Naive thymus-derived CD4-positive, alpha-beta T cell (primary cell): Measurements from ENCODE around the gene TTC39C. TPM values are rescaled to one million over a fixed set of nuclear protein-coding genes. Genes with fewer than 3 reads are reported as not detected.
A peak's percentile ranks its signal among the peaks of the same experiment; 100 is the strongest.
"Not testable (repeated sequence)": the region's sequence is repeated elsewhere in the genome, so short reads cannot be mapped to it uniquely, and the experiment has no call there.

Experiments used
- ATAC-seq: fragments of 150-1000 bp; cut with Tn5 transposase; 2 replicates; pipeline ENCODE4 v1.10.0; 2021; ENCODE audit warnings: mild to moderate bottlenecking, moderate library complexity
- CTCF ChIA-PET: fragments of 350-600 bp; sonication (Branson Sonifier 250); formaldehyde crosslinking; loops from one replicate; lab custom pipeline; 2021; ENCODE audit warnings: antibody characterized with exemption; lab: Charles Lee
- POLR2A ChIA-PET: fragments of 350-600 bp; sonication (Branson Sonifier 250); formaldehyde crosslinking; loops from one replicate; lab custom pipeline; 2021; ENCODE audit warnings: antibody characterized with exemption, inconsistent platforms; lab: Charles Lee
- DNase-seq, 9 donors: peaks; one replicate each; pipeline versions ENCODE4 v3.0.0 to v3.0.0-alpha.2; 2020 to 2022; ENCODE audit warnings: mixed read lengths in 1 of 9
- H3K27ac ChIP-seq: one replicate; pipeline ENCODE4 v1.7.0; 2013; ENCODE audit warnings: mild to moderate bottlenecking, low read depth, low read length, moderate library complexity
- H3K27me3 ChIP-seq, 2 donors: one replicate each; pipeline ENCODE4 v1.7.0; 2013; ENCODE audit warnings: low read length in 2 of 2, mild to moderate bottlenecking in 2 of 2, moderate library complexity in 2 of 2; ENCODE audit not compliant: control insufficient read depth in 2 of 2, insufficient read depth in 2 of 2
- H3K36me3 ChIP-seq, 3 experiments: 1 replicate in 2 of 3; 2 replicates in 1 of 3; pipeline ENCODE4 v1.7.0; 2013; ENCODE audit warnings: low read length in 3 of 3, mild to moderate bottlenecking in 3 of 3, moderate library complexity in 1 of 3; ENCODE audit not compliant: insufficient read depth in 3 of 3, control insufficient read depth in 2 of 3
- H3K4me1 ChIP-seq, 2 donors: one replicate each; pipeline ENCODE4 v1.7.0; 2013; ENCODE audit warnings: low read length in 2 of 2, mild to moderate bottlenecking in 2 of 2, moderate library complexity in 1 of 2; ENCODE audit not compliant: control insufficient read depth in 2 of 2, insufficient read depth in 2 of 2
- H3K4me3 ChIP-seq: 2 replicates; pipeline ENCODE4 v1.7.0; 2013; ENCODE audit warnings: mild to moderate bottlenecking, low read length
- H3K9me3 ChIP-seq, 3 experiments: 1 replicate in 2 of 3; 2 replicates in 1 of 3; pipeline ENCODE4 v1.7.0; 2013; ENCODE audit warnings: low read length in 3 of 3; ENCODE audit not compliant: control insufficient read depth in 2 of 3
- H3K27ac Mint-ChIP-seq, 9 donors: one replicate each; pipeline ENCODE4 v1.8.0; 2020 to 2022; ENCODE audit warnings: mixed read lengths in 9 of 9, mild to moderate bottlenecking in 8 of 9, moderate library complexity in 5 of 9, inconsistent platforms in 2 of 9
- H3K27me3 Mint-ChIP-seq, 5 donors: one replicate each; pipeline ENCODE4 v1.8.0; 2021 to 2022; ENCODE audit warnings: mixed read lengths in 5 of 5, mild to moderate bottlenecking in 1 of 5
- H3K36me3 Mint-ChIP-seq, 5 donors: one replicate each; pipeline ENCODE4 v1.8.0; 2020 to 2022; ENCODE audit warnings: mixed read lengths in 5 of 5, mild to moderate bottlenecking in 3 of 5, inconsistent platforms in 1 of 5
- H3K4me1 Mint-ChIP-seq, 7 donors: one replicate each; pipeline ENCODE4 v1.8.0; 2020 to 2022; ENCODE audit warnings: mixed read lengths in 7 of 7, mild to moderate bottlenecking in 3 of 7, inconsistent platforms in 1 of 7
- H3K4me3 Mint-ChIP-seq, 10 donors: one replicate each; pipeline ENCODE4 v1.8.0; 2020 to 2022; ENCODE audit warnings: mild to moderate bottlenecking in 10 of 10, mixed read lengths in 10 of 10, moderate library complexity in 6 of 10, inconsistent platforms in 2 of 10
- H3K9me3 Mint-ChIP-seq, 11 donors: one replicate each; pipeline ENCODE4 v1.8.0; 2020 to 2022; ENCODE audit warnings: mixed read lengths in 11 of 11, mild to moderate bottlenecking in 4 of 11, inconsistent platforms in 1 of 11, moderate library complexity in 1 of 11
- intact Hi-C, 2 donors: fragments of 100-400 bp; cut with micrococcal nuclease; formaldehyde crosslinking; loops; one replicate each; pipeline ENCODE4 v1.15.1; 2023
- polyA plus RNA-seq, 2 donors: library from polyadenylated mRNA; unstranded; fragments of 300-500 nt; fragmentation: Illumina TruSeq; gene quantifications; one replicate each; pipeline ENCODE4 v1.2.3, GENCODE V29; 2021
- total RNA-seq, 6 experiments: library from RNA in 5 of 6; stranded (reverse) in 5 of 6; gene quantifications; 1 replicate in 5 of 6; 2 replicates in 1 of 6; pipeline ENCODE4 v1.2.3 and lab custom pipeline; 2021 to 2026

The TTC39C gene
- total and polyA plus RNA-seq, 7 experiments from 2014 or later = 51.4 to 98.8 (median 87.7) TPM

DNA sequence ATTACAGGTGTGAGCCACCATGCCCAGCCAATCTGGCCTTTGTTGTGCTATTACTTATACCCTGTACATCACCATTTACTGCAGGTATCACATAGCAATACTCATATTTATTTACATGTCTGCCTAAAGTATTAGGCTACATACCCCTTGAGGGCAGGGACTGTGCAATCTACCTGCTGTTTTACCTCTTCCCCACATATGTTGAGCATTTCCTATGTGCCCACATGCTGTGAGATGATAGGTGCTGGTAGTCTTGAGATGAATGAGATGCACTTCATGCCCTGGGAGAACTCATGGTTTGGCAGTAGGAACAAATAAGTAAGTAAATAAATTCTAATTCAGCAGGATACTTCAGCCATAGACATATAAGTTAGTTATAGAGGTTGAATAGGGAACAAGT is 59.2 kb downstream of the TTC39C start:
- peaks cover 0 to 26% (median 15%) of the 10 kb centered on the region in 3 experiments for H3K36me3 ChIP-seq

DNA sequence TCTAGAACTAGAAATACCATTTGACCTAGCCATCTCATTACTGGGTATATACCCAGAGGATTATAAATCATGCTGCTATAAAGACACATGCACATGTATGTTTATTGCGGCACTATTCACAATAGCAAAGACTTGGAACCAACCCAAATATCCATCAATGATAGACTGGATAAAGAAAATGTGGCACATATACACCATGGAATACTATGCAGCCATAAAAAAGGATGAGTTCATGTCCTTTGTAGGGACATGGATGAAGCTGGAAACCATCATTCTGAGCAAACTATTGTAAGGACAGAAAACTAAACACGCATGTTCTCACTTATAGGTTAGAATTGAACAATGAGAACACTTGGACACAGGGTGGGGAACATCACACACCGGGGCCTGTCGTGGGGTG is 60.2 kb downstream of the TTC39C start:
- H3K27me3 Mint-ChIP-seq, DNase-seq, POLR2A ChIA-PET, H3K9me3 Mint-ChIP-seq, H3K27ac ChIP-seq, H3K9me3 ChIP-seq, CTCF ChIA-PET, ATAC-seq, H3K4me3 Mint-ChIP-seq, H3K4me3 ChIP-seq, H3K27me3 ChIP-seq: not testable (repeated sequence)
- Mint-ChIP-seq H3K4me1 (peaks cover 22 to 59% (median 47%) of the 10 kb centered on the region in 7 donors), H3K36me3 (peaks cover 20 to 60% (median 36%) of the 10 kb centered on the region in 5 donors), H3K27ac (peak overlapping the region in 1 of 9 donors; percentile 86)
- Histone ChIP-seq H3K36me3 (peaks cover 0 to 26% (median 7%) of the 10 kb centered on the region in 3 experiments), H3K4me1 (peaks cover 5 to 12% of the 10 kb centered on the region in 2 donors)
- intact Hi-C loops = loop anchor here (5.0 kb wide), 3 partner anchors 43 to 1142 kb away; partner anchors contain the start of gene RBBP8 (in 1 of the 2)

More for the DNA sequence above, 59.2 kb downstream of the TTC39C start:
- H3K4me3 Mint-ChIP-seq = no peak overlapping the region
- H3K27me3 Mint-ChIP-seq = no peaks in the 10 kb centered on the region
- CTCF ChIA-PET = no interaction called here
- peaks cover 20 to 59% (median 36%) of the 10 kb centered on the region in 5 donors for H3K36me3 Mint-ChIP-seq
- H3K9me3 Mint-ChIP-seq = peaks cover 0 to 6% (median 0%) of the 10 kb centered on the region in 11 donors
- DNase-seq (no peak), ATAC-seq (no peak)
- intact Hi-C loops = loop anchor here in 1 of 2 donors (5.0 kb wide), 1 partner anchor 56 kb away; no protein-coding TSS in a partner anchor
- Histone ChIP-seq H3K27ac (no peak overlapping the region), H3K4me1 (peaks cover 5 to 19% of the 10 kb centered on the region in 2 donors), H3K27me3 (no peaks in the 10 kb centered on the region), H3K9me3 (no peaks in the 10 kb centered on the region), H3K4me3 (no peak overlapping the region)
- peak overlapping the region in 3 of 9 donors; percentile 44 to 67 (median 62) for H3K27ac Mint-ChIP-seq
- H3K4me1 Mint-ChIP-seq = peaks cover 22 to 66% (median 50%) of the 10 kb centered on the region in 7 donors
- POLR2A ChIA-PET = no interaction called here

GRCh38 chr18:24075767-24076597 is 61.4 kb downstream of the TTC39C start:
- Mint-ChIP-seq H3K4me1 (peaks cover 24 to 65% (median 53%) of the 10 kb centered on the region in 7 donors), H3K9me3 (peaks cover 0 to 6% (median 0%) of the 10 kb centered on the region in 11 donors), H3K36me3 (peaks cover 16 to 61% (median 39%) of the 10 kb centered on the region in 5 donors), H3K4me3 (peak overlapping the region in 8 of 10 donors; percentile 1 to 57 (median 37)), H3K27me3 (no peaks in the 10 kb centered on the region), H3K27ac (peak overlapping the region; percentile 52 to 90 (median 73))
- Histone ChIP-seq H3K4me1 (peaks cover 7 to 18% of the 10 kb centered on the region in 2 donors), H3K27ac (no peak overlapping the region), H3K4me3 (no peak overlapping the region), H3K27me3 (no peaks in the 10 kb centered on the region), H3K9me3 (no peaks in the 10 kb centered on the region), H3K36me3 (peaks cover 5 to 31% (median 15%) of the 10 kb centered on the region in 3 experiments)
- CTCF ChIA-PET = interaction anchor here (1.0 kb wide), 1 partner anchor 158 kb away, joined by 3 read pairs; no protein-coding TSS in a partner anchor
- intact Hi-C loops = loop anchor here in 1 of 2 donors (1.0 to 5.0 kb wide), 5 partner anchors 41 to 1144 kb away; partner anchors contain the start of genes RBBP8 and TTC39C
- ATAC-seq (peak; percentile 83), DNase-seq (peak in 6 of 9 donors; percentile 12 to 78 (median 20))
- POLR2A ChIA-PET = interaction anchor here (1.0 kb wide), 1 partner anchor 20 kb away, joined by 3 read pairs; no protein-coding TSS in a partner anchor

DNA sequence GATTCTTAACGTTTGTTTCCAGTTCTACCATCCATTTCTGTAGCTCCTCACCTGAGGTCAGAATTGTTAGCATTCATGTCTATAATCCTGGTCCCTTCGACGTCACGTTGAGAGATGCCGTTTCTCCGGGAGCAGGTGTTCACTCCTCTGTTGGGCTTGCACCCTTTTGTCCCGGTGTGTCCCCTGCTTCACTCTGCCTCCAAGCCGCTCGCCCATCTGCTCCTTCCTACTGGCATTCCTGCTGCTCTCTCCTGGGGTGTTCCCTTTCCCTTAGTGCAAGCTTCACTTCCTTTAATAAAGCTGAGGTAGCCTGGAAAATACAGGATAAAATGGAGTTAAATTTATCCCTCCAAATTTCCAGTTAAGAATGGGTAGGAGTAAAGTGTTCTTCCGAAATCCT is 62.4 kb downstream of the TTC39C start:
- ATAC-seq (no peak), DNase-seq (no peak)
- no peak overlapping the region for H3K27ac ChIP-seq
- peaks cover 6 to 32% (median 17%) of the 10 kb centered on the region in 3 experiments for H3K36me3 ChIP-seq
- no peak overlapping the region for H3K4me3 ChIP-seq
- no peaks in the 10 kb centered on the region for H3K9me3 ChIP-seq
- Mint-ChIP-seq H3K9me3 (peaks cover 0 to 6% (median 0%) of the 10 kb centered on the region in 11 donors), H3K4me3 (no peak overlapping the region), H3K27ac (peak overlapping the region in 6 of 9 donors; percentile 16 to 86 (median 54)), H3K4me1 (peaks cover 22 to 72% (median 55%) of the 10 kb centered on the region in 7 donors), H3K36me3 (peaks cover 16 to 56% (median 39%) of the 10 kb centered on the region in 5 donors), H3K27me3 (no peaks in the 10 kb centered on the region)
- ChIA-PET POLR2A (interaction anchor here (1.0 kb wide), 1 partner anchor 21 kb away, joined by 3 read pairs; no protein-coding TSS in a partner anchor), CTCF (interaction anchor here (1.0 kb wide), 1 partner anchor 159 kb away, joined by 3 read pairs; no protein-coding TSS in a partner anchor)
- H3K27me3 ChIP-seq = no peaks in the 10 kb centered on the region
- intact Hi-C loops = loop anchor here in 1 of 2 donors (1.0 to 5.0 kb wide), 5 partner anchors 40 to 1145 kb away; partner anchors contain the start of genes RBBP8 and TTC39C
- peaks cover 7 to 19% of the 10 kb centered on the region in 2 donors for H3K4me1 ChIP-seq

DNA sequence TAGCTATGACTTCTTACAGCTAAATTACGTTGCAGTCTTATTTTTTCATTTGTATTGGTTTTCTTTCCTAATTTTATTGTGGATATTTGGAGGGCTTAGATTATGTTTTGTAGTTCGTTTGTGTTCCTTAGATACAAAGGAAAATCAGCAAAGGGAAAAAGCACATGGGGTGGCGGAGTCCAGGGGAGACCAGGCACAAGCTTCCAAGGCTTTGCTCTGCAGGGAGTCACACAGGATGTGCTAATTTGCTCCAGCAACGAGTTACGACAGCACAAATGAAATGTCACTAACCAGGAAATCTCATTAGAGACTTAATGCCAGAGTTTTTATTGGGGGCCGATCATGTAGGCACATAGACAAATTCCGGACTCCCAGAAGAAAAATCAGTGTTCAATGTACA is 63.8 kb downstream of the TTC39C start:
- peaks cover 0 to 6% (median 0%) of the 10 kb centered on the region in 11 donors for H3K9me3 Mint-ChIP-seq
- H3K36me3 Mint-ChIP-seq = peaks cover 15 to 57% (median 44%) of the 10 kb centered on the region in 5 donors
- Histone ChIP-seq H3K4me1 (peaks cover 7 to 19% of the 10 kb centered on the region in 2 donors), H3K27me3 (no peaks in the 10 kb centered on the region), H3K27ac (no peak overlapping the region), H3K4me3 (no peak overlapping the region), H3K36me3 (peaks cover 6 to 28% (median 14%) of the 10 kb centered on the region in 3 experiments), H3K9me3 (no peaks in the 10 kb centered on the region)
- peak overlapping the region in 5 of 9 donors; percentile 46 to 86 (median 57) for H3K27ac Mint-ChIP-seq
- ChIA-PET POLR2A (no interaction called here), CTCF (no interaction called here)
- no peak overlapping the region for H3K4me3 Mint-ChIP-seq
- intact Hi-C loops = loop anchor here in 1 of 2 donors (5.0 kb wide), 2 partner anchors 39 to 1146 kb away; partner anchors contain the start of gene RBBP8
- ATAC-seq = no peak
- DNase-seq = no peak
- H3K4me1 Mint-ChIP-seq = peaks cover 22 to 73% (median 58%) of the 10 kb centered on the region in 7 donors
- H3K27me3 Mint-ChIP-seq = no peaks in the 10 kb centered on the region

DNA sequence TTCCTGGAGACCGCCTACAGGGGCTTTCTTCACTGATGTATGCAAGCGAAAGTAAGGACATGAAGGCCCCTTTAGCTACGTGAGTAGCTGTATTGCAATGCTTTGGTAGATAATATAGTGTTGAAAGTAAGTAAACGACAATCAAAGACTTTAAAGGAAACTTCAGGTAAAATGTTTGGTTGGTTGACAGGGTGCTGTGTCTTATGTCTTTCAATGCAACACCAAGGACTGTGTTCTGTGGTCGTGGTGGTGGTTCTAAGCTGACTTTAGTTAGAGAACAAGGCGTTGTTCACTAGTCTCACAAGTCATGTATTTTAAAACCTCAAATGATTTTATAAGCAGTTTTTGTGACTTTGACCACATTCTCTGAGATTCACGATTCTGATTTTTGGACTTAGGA is 66.3 kb downstream of the TTC39C start:
- peaks cover 6 to 31% (median 24%) of the 10 kb centered on the region in 3 experiments for H3K36me3 ChIP-seq
- Mint-ChIP-seq H3K27me3 (no peaks in the 10 kb centered on the region), H3K27ac (peak overlapping the region; percentile 3 to 77 (median 55)), H3K36me3 (peaks cover 4 to 57% (median 36%) of the 10 kb centered on the region in 5 donors), H3K4me1 (peaks cover 15 to 68% (median 52%) of the 10 kb centered on the region in 7 donors), H3K4me3 (peak overlapping the region in 4 of 10 donors; percentile 14 to 24 (median 20)), H3K9me3 (no peaks in the 10 kb centered on the region)
- H3K27me3 ChIP-seq = no peaks in the 10 kb centered on the region
- ATAC-seq (peak; percentile 63), DNase-seq (peak in 6 of 9 donors; percentile 11 to 48 (median 28))
- no peak overlapping the region for H3K4me3 ChIP-seq
- H3K9me3 ChIP-seq = no peaks in the 10 kb centered on the region
- ChIA-PET POLR2A (interaction anchor here (0.8 to 1.3 kb wide), 3 partner anchors 9 to 65 kb away, joined by 3 to 4 read pairs (median 3); no protein-coding TSS in a partner anchor), CTCF (interaction anchor here (0.6 to 0.9 kb wide), 2 partner anchors 71 to 227 kb away, joined by 3 read pairs; no protein-coding TSS in a partner anchor)
- no peak overlapping the region for H3K27ac ChIP-seq
- H3K4me1 ChIP-seq = peaks cover 7 to 14% of the 10 kb centered on the region in 2 donors
- intact Hi-C loops = no loop called here
